HG02623 (cell line): ENCODE measurements around the gene SMYD1.

Experiments
- ATAC-seq: cut with Tn5 transposase; IDR thresholded peaks from one replicate; pipeline ENCODE4 v1.9.1; 2021; ENCODE audit warnings: moderate library complexity; ENCODE audit not compliant: unreplicated experiment

SMYD1 gene

DNA sequence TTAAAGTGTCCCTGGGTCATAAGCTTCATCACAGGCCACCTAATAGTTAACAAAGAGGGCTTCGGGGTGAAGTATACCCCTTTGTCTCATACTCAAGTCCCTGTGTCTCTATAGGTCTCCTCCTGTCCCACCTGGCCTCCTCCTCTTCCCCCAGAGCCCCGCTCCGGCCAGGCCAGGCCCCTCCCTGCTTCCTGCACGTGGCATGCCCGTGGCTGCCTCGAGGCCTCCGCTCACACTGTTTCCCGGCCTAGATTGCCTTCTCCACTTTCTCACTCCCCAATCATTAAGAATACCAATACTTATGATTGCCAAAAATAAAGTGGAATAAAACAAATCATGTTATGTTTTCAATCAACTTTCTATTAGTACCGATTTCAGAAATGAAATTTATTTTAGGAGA, 18.8 kb downstream of the SMYD1 start:
- ATAC-seq = no peak

DNA sequence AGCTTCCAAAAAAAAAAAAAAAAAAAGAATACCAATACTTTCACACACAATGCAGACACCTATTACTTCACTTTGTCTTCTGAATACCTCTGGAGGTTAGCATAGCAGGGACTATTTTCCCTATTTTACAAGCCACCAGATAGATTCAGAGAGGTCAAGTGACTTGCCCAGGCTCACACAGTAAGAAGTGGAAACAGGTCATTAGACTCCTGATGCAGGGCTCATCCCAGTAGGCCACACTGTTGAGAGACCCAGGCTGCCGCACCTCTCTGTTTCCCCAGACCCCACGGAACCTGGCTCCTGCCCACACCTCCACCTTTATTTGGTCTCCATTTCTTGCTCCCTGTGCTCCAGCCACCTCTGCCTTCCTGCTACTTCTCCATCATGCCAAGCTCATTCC, 19.4 kb downstream of the SMYD1 start:
- ATAC-seq = no peak

GRCh38 chr2:88087763-88088162, 20.1 kb downstream of the SMYD1 start:
- ATAC-seq = no peak

- no peak for ATAC-seq
Measured at GRCh38 chr2:88088999-88089398, 21.4 kb downstream of the SMYD1 start.

- no peak for ATAC-seq
Measured at GRCh38 chr2:88090446-88091283, 23.0 kb downstream of the SMYD1 start.

DNA sequence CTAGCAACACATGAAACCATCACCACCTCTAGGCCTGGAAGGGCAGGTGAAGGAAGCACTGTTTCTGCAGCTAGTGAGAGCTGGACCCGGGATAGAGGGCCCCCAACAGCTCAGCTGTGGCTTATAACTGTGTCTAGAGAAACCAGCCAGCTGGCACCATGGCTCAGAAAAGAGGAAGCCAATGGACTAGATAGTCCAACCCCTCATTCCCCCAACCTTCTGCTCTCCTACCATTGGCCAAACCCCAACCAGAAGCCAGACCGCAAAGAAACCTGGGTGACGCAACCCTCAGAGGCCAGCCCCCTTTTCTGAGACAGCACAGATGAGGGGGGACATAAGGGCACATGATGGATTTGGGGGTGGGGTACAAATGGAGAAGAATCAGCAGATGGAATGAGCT, 24.3 kb downstream of the SMYD1 start:
- ATAC-seq = no peak

DNA sequence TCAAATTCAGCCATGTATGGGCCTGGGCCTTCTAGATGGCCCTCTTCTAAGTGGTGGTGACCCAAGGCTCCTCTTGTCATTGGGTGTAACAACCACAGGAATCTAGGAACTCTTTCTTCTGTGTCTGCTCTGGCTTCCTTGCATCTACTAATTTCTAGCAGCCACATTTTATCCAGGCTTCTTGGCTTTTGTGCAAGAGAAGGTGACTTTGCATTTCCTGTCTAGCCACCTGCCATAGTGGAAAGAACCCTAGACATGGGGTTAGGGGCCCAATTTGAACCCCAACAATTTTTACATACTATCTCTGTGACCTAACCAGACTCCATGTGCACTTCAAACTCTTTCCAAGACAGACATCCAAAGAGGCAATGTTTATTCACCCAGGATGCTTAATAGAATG, 25.1 kb downstream of the SMYD1 start:
- no peak for ATAC-seq

DNA sequence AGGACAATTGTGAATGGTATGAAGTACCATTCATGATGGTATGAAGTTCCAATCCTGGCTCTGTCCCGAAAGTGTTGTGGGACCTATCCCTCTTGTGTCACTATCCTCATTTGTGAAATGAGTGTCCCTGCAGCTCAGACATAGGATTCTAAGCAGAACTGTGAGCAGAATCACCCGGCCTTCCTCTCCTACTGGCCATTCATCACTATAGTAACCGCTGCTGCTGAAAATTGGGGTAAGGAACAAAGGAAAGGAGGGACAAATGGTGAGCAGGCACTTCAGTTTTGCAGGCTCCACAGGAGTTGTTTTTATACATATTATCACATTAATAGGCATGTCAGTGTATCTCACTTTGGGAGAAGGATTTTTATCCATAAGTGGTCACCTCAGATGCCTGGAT, 27.4 kb downstream of the SMYD1 start:
- no peak for ATAC-seq

DNA sequence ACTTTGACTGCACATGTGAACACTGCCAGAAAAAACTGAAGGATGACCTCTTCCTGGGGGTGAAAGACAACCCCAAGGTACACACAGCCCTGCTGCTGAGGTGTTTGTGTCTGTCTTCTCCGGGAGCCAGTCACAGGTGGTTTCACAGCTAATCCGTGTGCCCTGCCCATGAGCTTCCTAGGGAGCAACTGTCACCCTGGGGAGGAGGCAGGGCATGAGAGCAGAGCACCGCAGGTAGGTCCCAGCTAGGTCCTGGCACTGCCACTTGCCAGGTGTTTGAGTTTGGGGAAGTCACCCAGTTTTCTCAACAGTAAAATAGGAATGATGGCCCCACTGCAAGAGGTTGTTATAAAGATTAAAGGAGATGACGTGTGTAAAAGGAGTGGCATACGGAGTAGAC, 29.1 kb downstream of the SMYD1 start:
- ATAC-seq = no peak

- ATAC-seq = no peak
Measured at GRCh38 chr2:88097192-88097591, 29.6 kb downstream of the SMYD1 start.

- no peak for ATAC-seq
Measured at GRCh38 chr2:88097891-88098557, 30.4 kb downstream of the SMYD1 start.

- no peak for ATAC-seq
Measured at GRCh38 chr2:88098558-88098900, 30.9 kb downstream of the SMYD1 start.

DNA sequence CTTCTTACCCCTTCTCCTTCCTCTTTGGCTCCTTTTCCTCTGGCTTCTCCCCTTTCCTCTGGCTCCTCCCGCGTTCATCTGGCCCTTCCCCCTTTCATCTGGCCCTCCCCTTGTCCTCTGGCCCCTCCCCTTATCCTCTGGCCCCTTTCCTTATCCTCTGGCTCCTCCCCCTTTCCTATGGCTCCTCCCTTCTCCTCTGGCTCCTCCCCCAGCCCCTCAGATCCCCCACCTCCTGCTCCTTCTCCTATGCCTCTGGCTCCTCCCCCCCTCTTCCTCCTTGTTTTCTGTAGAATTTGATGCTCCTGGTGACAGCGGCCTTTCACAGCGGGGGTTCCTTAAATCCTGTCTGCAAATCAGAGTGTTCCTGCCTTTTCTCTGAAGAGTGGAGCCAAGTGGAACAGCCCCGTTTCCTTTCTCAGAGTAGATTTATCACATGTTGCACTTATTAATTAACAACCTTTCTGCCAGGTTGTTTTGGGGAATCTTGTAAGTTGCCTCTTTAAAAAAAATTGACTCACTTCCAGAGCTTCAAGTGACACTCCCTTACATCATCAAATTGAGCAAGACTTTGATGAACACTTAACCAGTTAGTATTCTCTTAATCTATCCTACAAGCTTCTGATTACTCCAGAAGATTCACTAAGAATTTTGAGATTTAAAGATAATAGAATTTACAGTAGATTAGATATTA, 32.3 kb downstream of the SMYD1 start:
- no peak for ATAC-seq

DNA sequence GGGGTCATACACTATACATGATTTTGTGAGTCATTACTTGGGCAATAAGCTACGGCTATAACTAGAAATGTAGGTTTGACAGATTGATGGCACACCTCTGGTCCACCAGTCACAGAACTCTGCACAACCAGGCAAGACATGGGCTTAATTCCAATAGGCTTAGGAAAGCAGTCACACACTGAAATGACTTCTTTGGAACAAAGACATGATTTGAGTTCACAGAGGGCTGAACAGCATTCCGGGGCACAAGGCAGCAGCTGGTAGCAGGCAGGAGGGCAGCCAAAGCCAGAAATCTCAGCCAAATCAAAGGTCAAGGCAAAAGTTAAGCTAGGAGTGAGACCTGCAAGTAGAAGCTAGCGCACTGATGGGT, 32.8 kb downstream of the SMYD1 start:
- ATAC-seq = no peak

DNA sequence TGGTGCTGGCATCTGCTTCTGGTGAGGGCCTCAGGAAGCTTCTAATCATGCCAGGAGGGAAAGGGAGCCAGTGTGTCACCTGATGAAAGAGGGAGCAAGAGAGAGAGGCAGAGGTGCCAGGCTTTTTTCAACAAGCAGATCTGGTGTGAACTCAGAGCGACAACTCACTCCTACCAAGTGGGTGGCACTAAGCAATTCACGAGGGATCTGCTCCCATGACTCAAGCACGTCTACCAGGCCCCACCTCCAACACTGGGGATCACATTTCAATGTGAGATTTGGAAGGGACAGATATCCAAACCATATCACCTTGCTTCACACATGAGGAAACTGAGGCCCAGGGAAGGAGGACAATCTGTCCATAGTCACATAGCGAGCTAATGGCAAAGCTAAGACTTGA, 41.2 kb downstream of the SMYD1 start:
- ATAC-seq = no peak

GRCh38 chr2:88110830-88111229, 43.2 kb downstream of the SMYD1 start:
- no peak for ATAC-seq

- ATAC-seq = no peak
Measured at GRCh38 chr2:88113069-88113468, 45.4 kb downstream of the SMYD1 start.

- ATAC-seq = no peak
Measured at GRCh38 chr2:88114889-88115288, 47.3 kb downstream of the SMYD1 start.

DNA sequence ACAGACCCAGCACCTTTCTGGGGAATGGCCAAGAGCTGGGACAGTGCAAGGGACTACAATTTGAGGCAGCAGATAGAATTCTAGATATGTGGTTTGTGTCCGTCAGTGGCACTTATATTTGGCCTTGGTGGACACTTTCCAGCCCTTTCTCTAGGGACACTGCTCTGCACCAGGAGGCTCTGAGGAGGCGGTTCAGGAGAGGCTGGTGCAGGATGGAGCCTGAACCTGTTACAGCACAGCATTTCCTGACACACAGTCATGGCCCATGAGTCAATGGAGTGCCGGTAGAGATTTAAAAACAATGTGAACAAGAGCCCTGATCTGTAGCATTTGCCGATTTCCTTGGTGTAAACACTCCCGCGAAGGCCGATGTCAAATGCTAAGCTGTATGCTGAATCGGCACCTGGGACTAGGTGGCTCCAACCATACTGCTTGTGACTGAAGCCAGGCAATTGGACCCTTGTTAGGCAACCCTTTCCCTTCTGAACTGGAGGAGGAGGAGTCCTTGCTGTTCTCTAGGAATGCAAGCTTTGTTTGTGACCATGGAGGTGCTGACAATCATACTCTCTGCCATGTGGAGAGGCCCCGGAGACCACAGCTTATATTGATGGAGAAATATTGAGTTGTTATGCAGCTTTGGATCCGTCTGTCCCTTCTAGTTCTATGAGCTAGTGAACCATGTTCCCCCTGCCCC, 48.3 kb downstream of the SMYD1 start:
- ATAC-seq = no peak

GRCh38 chr2:88116669-88117432, 49.2 kb downstream of the SMYD1 start:
- no peak for ATAC-seq

GRCh38 chr2:88117973-88118372, 50.3 kb downstream of the SMYD1 start:
- no peak for ATAC-seq
